ENCODE data around the gene RGS1. TPM values are rescaled to one million over a fixed set of nuclear protein-coding genes. Genes with fewer than 3 reads are reported as not detected.

The RGS1 gene
- total and polyA plus RNA-seq, 9 of the 15 experiments (the other 6 are each of a cell fraction or from before 2014, with no cell fraction given): not detected

GRCh38 chr1:192561301-192561700 is 14.3 kb upstream of the RGS1 start:
- POLR2A ChIA-PET: interaction anchor here (0.6 kb wide), 1 partner anchor 63 kb away, joined by 3 read pairs; no protein-coding TSS in a partner anchor
- FAIRE-seq (no peak), ATAC-seq (no peak), DNase-seq (ENCODE audit: extremely low read depth in 1 of 4, low spot score in 3 of 4) (no peak)
- CTCF ChIA-PET (ENCODE audit: low intra/inter-chr PET ratio): no interaction called here
- H2AFZ ChIP-seq (ENCODE audit: low read depth, low read length): no peak overlapping the region
- no peaks in the 10 kb centered on the region for H4K20me1 ChIP-seq (replicated peaks; ENCODE audit: control insufficient read depth, insufficient read depth, low read length)
- H3K27me3 ChIP-seq (ENCODE audit: control insufficient read depth in 2 of 2, insufficient read depth in 2 of 2, low read length in 2 of 2): no peaks in the 10 kb centered on the region
- H3K27ac ChIP-seq (ENCODE audit: extremely low read depth, low read depth, low read length): no peak overlapping the region
- no peak overlapping the region for H3K4me3 ChIP-seq
- intact Hi-C loops (cut with micrococcal nuclease) (no loop called here), in situ Hi-C loops (cut with MboI) (no loop called here)
- H3K79me2 ChIP-seq (ENCODE audit: control insufficient read depth, insufficient read depth, low read length): no peaks in the 10 kb centered on the region
- TF ChIP-seq GABPB1 (CRISPR knock-in tag; IDR thresholded peaks at IDR 0.05) (no peak), ADNP (tag; IDR thresholded peaks at IDR 0.05) (no peak)
- H3K9me1 ChIP-seq (ENCODE audit: control insufficient read depth, insufficient read depth, low read length): no peaks in the 10 kb centered on the region
- H3K9me3 ChIP-seq (replicated peaks; ENCODE audit: control insufficient read depth, insufficient read depth, low read depth, low read length): no peaks in the 10 kb centered on the region; the same call in 1 of the 2 replicates
- no TSS peak for BruUV-seq (replicated peaks)
- no peaks in the 10 kb centered on the region for H3K4me1 ChIP-seq (replicated peaks in 1 of 2; ENCODE audit: control insufficient read depth in 2 of 2, insufficient read depth in 2 of 2, low read length in 2 of 2)
- H3K4me2 ChIP-seq (ENCODE audit: insufficient read depth, low read length): no peak overlapping the region
- no peaks in the 10 kb centered on the region for H3K36me3 ChIP-seq (ENCODE audit: control insufficient read depth, insufficient read depth, low read length)
- H3K9ac ChIP-seq (ENCODE audit: insufficient read depth in 1 of 2, low read depth in 2 of 2, low read length in 2 of 2): no peak overlapping the region
- 0% methylated on average over 4 of the region's 4 CpGs for WGBS (ENCODE audit: insufficient coverage, low coverage, missing lambda C conversion rate)

GRCh38 chr1:192563129-192563528 is 12.4 kb upstream of the RGS1 start:
- Histone ChIP-seq H3K4me2 (ENCODE audit: insufficient read depth, low read length) (no peak overlapping the region), H3K36me3 (ENCODE audit: control insufficient read depth, insufficient read depth, low read length) (no peaks in the 10 kb centered on the region), H3K9ac (ENCODE audit: insufficient read depth in 1 of 2, low read depth in 2 of 2, low read length in 2 of 2) (no peak overlapping the region), H3K9me1 (ENCODE audit: control insufficient read depth, insufficient read depth, low read length) (no peaks in the 10 kb centered on the region), H3K4me3 (no peak overlapping the region), H3K9me3 (replicated peaks; ENCODE audit: control insufficient read depth, insufficient read depth, low read depth, low read length) (no peaks in the 10 kb centered on the region), H4K20me1 (replicated peaks; ENCODE audit: control insufficient read depth, insufficient read depth, low read length) (no peaks in the 10 kb centered on the region), H3K4me1 (replicated peaks in 1 of 2; ENCODE audit: control insufficient read depth in 2 of 2, insufficient read depth in 2 of 2, low read length in 2 of 2) (no peaks in the 10 kb centered on the region), H3K79me2 (ENCODE audit: control insufficient read depth, insufficient read depth, low read length) (no peaks in the 10 kb centered on the region), H3K27ac (ENCODE audit: extremely low read depth, low read depth, low read length) (no peak overlapping the region), H3K27me3 (ENCODE audit: control insufficient read depth in 2 of 2, insufficient read depth in 2 of 2, low read length in 2 of 2) (no peaks in the 10 kb centered on the region), H2AFZ (ENCODE audit: low read depth, low read length) (no peak overlapping the region)
- no peak for FAIRE-seq
- intact Hi-C loops (cut with micrococcal nuclease) (no loop called here), in situ Hi-C loops (cut with MboI) (no loop called here)
- ChIA-PET POLR2A (interaction anchor here (0.6 kb wide), 2 partner anchors 35 to 465 kb away, joined by 3 read pairs; no protein-coding TSS in a partner anchor), CTCF (ENCODE audit: low intra/inter-chr PET ratio) (no interaction called here)
- no peak for TF ChIP-seq IFI16 (CRISPR knock-in tag; IDR thresholded peaks at IDR 0.05)
- TF ChIP-seq TFAM (CRISPR knock-in tag; conservative IDR thresholded peaks at IDR 0.05): no peak
- BruUV-seq (replicated peaks): no TSS peak
- WGBS (ENCODE audit: insufficient coverage, low coverage, missing lambda C conversion rate): 7% methylated on average over 3 of the region's 3 CpGs
- no peak for ATAC-seq
- DNase-seq (ENCODE audit: extremely low read depth in 1 of 4, low spot score in 3 of 4): no peak

Measured in K562 (cell line).